Panc1 (cell line): ENCODE data around the gene GTF2A1L.

Experiments used
- POLR2AphosphoS5 ChIP-seq: IDR thresholded peaks from 2 replicates; pipeline ENCODE4 v1.6.1; 2012; ENCODE audit warnings: mild to moderate bottlenecking, low read depth, low read length, moderate library complexity
- TF ChIP-seq, protein P1 (sequence below): fragments of 450-650 bp; IDR thresholded peaks from 2 replicates; pipeline ENCODE4 v1.5.1; 2017; ENCODE audit warnings: mild to moderate bottlenecking

DNA sequence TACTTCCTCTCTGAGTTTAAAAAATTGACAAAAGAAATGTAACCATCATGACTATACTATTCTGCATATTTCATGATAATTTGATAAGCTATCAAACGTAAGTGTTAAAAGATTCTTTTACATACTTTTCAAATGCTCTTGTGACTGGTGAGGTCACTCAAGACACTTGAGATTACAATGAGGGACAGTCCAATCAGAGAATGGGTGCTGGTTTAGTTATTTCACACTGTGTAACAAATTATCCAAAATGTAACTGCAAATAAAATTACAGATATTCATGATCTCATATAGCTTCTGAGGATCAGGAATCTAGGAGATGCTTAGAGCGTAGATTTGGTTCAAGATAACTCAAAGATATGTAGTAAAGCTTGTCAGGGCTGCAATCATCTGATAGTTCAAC, 4.4 kb upstream of the GTF2A1L start:
- TF ChIP-seq, protein P1, sequence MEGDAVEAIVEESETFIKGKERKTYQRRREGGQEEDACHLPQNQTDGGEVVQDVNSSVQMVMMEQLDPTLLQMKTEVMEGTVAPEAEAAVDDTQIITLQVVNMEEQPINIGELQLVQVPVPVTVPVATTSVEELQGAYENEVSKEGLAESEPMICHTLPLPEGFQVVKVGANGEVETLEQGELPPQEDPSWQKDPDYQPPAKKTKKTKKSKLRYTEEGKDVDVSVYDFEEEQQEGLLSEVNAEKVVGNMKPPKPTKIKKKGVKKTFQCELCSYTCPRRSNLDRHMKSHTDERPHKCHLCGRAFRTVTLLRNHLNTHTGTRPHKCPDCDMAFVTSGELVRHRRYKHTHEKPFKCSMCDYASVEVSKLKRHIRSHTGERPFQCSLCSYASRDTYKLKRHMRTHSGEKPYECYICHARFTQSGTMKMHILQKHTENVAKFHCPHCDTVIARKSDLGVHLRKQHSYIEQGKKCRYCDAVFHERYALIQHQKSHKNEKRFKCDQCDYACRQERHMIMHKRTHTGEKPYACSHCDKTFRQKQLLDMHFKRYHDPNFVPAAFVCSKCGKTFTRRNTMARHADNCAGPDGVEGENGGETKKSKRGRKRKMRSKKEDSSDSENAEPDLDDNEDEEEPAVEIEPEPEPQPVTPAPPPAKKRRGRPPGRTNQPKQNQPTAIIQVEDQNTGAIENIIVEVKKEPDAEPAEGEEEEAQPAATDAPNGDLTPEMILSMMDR = no peak
- no peak for TF ChIP-seq POLR2AphosphoS5
